CD14-positive monocyte (primary cell): ENCODE data around the gene PPP1R12B. TPM values are rescaled to one million over a fixed set of nuclear protein-coding genes. Genes with fewer than 3 reads are reported as not detected.
"Not testable (repeated sequence)": the region's sequence is repeated elsewhere in the genome, so short reads cannot be mapped to it uniquely, and the experiment has no call there.

Experiments
- DNase-seq, 3 donors: peaks; one replicate each; pipeline ENCODE4 v3.0.0-alpha.2; 2011 to 2022
- H2AFZ ChIP-seq: 2 replicates; pipeline ENCODE4 v1.6.0; 2012; ENCODE audit warnings: mild to moderate bottlenecking, low read depth, low read length, inconsistent platforms; ENCODE audit not compliant: insufficient read depth, poor library complexity, severe bottlenecking
- H3K27ac ChIP-seq, 2 donors: 1 replicate in 1 of 2; 2 replicates in 1 of 2; pipeline ENCODE4 v1.5.1; 2012 to 2013; ENCODE audit warnings: low read length in 2 of 2, control low read depth in 1 of 2, inconsistent platforms in 1 of 2, low read depth in 1 of 2, mild to moderate bottlenecking in 1 of 2
- H3K27me3 ChIP-seq, 2 donors: one replicate each; pipeline versions ENCODE4 v1.6.0 to v1.6.1; 2011 to 2013; ENCODE audit warnings: low read length in 2 of 2; ENCODE audit not compliant: control insufficient read depth in 2 of 2, insufficient read depth in 2 of 2
- H3K36me3 ChIP-seq, 2 donors: replicated peaks in 1 of 2; 1 replicate in 1 of 2; 2 replicates in 1 of 2; pipeline versions ENCODE4 v1.5.1 to v1.6.1; 2012 to 2013; ENCODE audit warnings: low read length in 2 of 2, control low read depth in 1 of 2, inconsistent platforms in 1 of 2, mild to moderate bottlenecking in 1 of 2; ENCODE audit not compliant: insufficient read depth in 2 of 2, control insufficient read depth in 1 of 2
- H3K4me1 ChIP-seq, 2 donors: 1 replicate in 1 of 2; 2 replicates in 1 of 2; pipeline versions ENCODE4 v1.5.1 to v1.6.1; 2012 to 2013; ENCODE audit warnings: low read length in 2 of 2, control low read depth in 1 of 2, inconsistent platforms in 1 of 2, mild to moderate bottlenecking in 1 of 2, moderate library complexity in 1 of 2; ENCODE audit not compliant: insufficient read depth in 2 of 2, control insufficient read depth in 1 of 2
- H3K4me2 ChIP-seq: replicated peaks from 2 replicates; pipeline ENCODE3; 2012; ENCODE audit warnings: low read length, moderate library complexity, mild to moderate bottlenecking; ENCODE audit not compliant: poor library complexity, severe bottlenecking; ENCODE audit errors: extremely low read depth
- H3K4me3 ChIP-seq, 3 experiments: fragments of 200-600 bp in 1 of 3; sonication (generic) in 1 of 3; replicated peaks in 1 of 3; 1 replicate in 2 of 3; 2 replicates in 1 of 3; pipeline ENCODE4 v1.5.1; 2011 to 2013; ENCODE audit warnings: low read length in 3 of 3, mild to moderate bottlenecking in 3 of 3, control low read depth in 2 of 3, low read depth in 2 of 3, inconsistent platforms in 1 of 3, moderate library complexity in 1 of 3
- H3K79me2 ChIP-seq: 2 replicates; pipeline ENCODE4 v1.6.0; 2012; ENCODE audit warnings: mild to moderate bottlenecking, control low read depth, inconsistent platforms, low read length, moderate library complexity; ENCODE audit not compliant: insufficient read depth
- H3K9ac ChIP-seq: 2 replicates; pipeline ENCODE4 v1.6.0; 2017; ENCODE audit warnings: low read length, mild to moderate bottlenecking; ENCODE audit not compliant: insufficient read depth, poor library complexity, severe bottlenecking
- H3K9me3 ChIP-seq, 2 donors: replicated peaks in 1 of 2; 1 replicate in 1 of 2; 2 replicates in 1 of 2; pipeline versions ENCODE4 v1.5.1 to v1.6.1; 2012 to 2013; ENCODE audit warnings: low read length in 2 of 2, control low read depth in 1 of 2; ENCODE audit not compliant: control insufficient read depth in 1 of 2, insufficient read depth in 1 of 2
- H4K20me1 ChIP-seq: 2 replicates; pipeline ENCODE4 v1.6.0; 2012; ENCODE audit warnings: mild to moderate bottlenecking, low read length, control low read depth, moderate library complexity; ENCODE audit not compliant: insufficient read depth
- H3K27ac Mint-ChIP-seq, 7 donors: one replicate each; pipeline ENCODE4 v1.8.0; 2020; ENCODE audit warnings: mild to moderate bottlenecking in 7 of 7, mixed read lengths in 7 of 7, moderate library complexity in 6 of 7, inconsistent platforms in 2 of 7
- H3K27me3 Mint-ChIP-seq, 3 donors: one replicate each; pipeline ENCODE4 v1.8.0; 2021 to 2022; ENCODE audit warnings: low read depth in 3 of 3, mild to moderate bottlenecking in 3 of 3, mixed read lengths in 3 of 3, moderate library complexity in 3 of 3, inconsistent platforms in 1 of 3
- H3K36me3 Mint-ChIP-seq, 2 donors: one replicate each; pipeline ENCODE4 v1.8.0; 2020; ENCODE audit warnings: mixed read lengths in 2 of 2, inconsistent platforms in 1 of 2, mild to moderate bottlenecking in 1 of 2
- H3K4me1 Mint-ChIP-seq: one replicate; pipeline ENCODE4 v1.8.0; 2020; ENCODE audit warnings: mild to moderate bottlenecking, mixed read lengths
- H3K4me3 Mint-ChIP-seq, 2 donors: one replicate each; pipeline ENCODE4 v1.8.0; 2020; ENCODE audit warnings: mild to moderate bottlenecking in 2 of 2, mixed read lengths in 2 of 2, moderate library complexity in 1 of 2
- H3K9me3 Mint-ChIP-seq, 7 donors: one replicate each; pipeline ENCODE4 v1.8.0; 2020 to 2022; ENCODE audit warnings: mixed read lengths in 7 of 7, mild to moderate bottlenecking in 6 of 7, moderate library complexity in 6 of 7, inconsistent platforms in 2 of 7
- CTCF ChIP-seq: fragments of 200-600 bp; IDR thresholded peaks from one replicate; pipeline ENCODE4 v1.8.0; 2022; ENCODE audit warnings: antibody characterized with exemption, mild to moderate bottlenecking
- WGBS: methylation state at CpG from one replicate; pipeline ENCODE4 v1.1.5; 2013; ENCODE audit warnings: missing lambda C conversion rate; ENCODE audit not compliant: insufficient coverage; 5-methylcytosine and 5-hydroxymethylcytosine counted together
- intact Hi-C, 2 donors: fragments of 100-400 bp; cut with micrococcal nuclease; formaldehyde crosslinking; loops; one replicate each; pipeline versions ENCODE4 v1.15.0 to v1.15.1; 2023
- polyA plus RNA-seq, 3 donors: library from polyadenylated mRNA; depleted of rRNA in 1 of 3; unstranded in 2 of 3; stranded (reverse) in 1 of 3; fragments of 300-500 nt in 2 of 3; fragments of >200 nt in 1 of 3; fragmentation: Illumina TruSeq in 2 of 3; gene quantifications; 1 replicate in 2 of 3; 2 replicates in 1 of 3; pipeline ENCODE4 v1.2.3, GENCODE V29; 2012 to 2021

PPP1R12B gene
- polyA plus RNA-seq, 3 donors: 1.3 to 12.2 (median 1.7) TPM

GRCh38 chr1:202374099-202374498 lies 25.6 kb downstream of the PPP1R12B start:
- Mint-ChIP-seq H3K4me3 (no peak overlapping the region), H3K4me1 (peaks cover 28% of the 10 kb centered on the region), H3K36me3 (peaks cover 2 to 15% of the 10 kb centered on the region in 2 donors), H3K27me3 (no peaks in the 10 kb centered on the region), H3K9me3 (peaks cover 0 to 3% (median 0%) of the 10 kb centered on the region in 7 donors), H3K27ac (no peak overlapping the region)
- intact Hi-C loops: no loop called here
- Histone ChIP-seq H4K20me1 (peaks cover 42% of the 10 kb centered on the region), H3K27ac (no peak overlapping the region), H3K4me1 (peaks cover 17 to 22% of the 10 kb centered on the region in 2 donors), H3K4me3 (no peak overlapping the region), H3K4me2 (no peak overlapping the region), H3K79me2 (peaks cover 58% of the 10 kb centered on the region), H3K9ac (no peak overlapping the region), H2AFZ (no peak overlapping the region), H3K36me3 (no peaks in the 10 kb centered on the region), H3K9me3 (no peaks in the 10 kb centered on the region), H3K27me3 (no peaks in the 10 kb centered on the region)
- no peak for TF ChIP-seq CTCF
- DNase-seq: no peak

GRCh38 chr1:202375175-202375574 lies 26.7 kb downstream of the PPP1R12B start:
- H3K36me3 ChIP-seq, H3K9me3 ChIP-seq, H3K4me3 Mint-ChIP-seq, H3K4me3 ChIP-seq, DNase-seq, intact Hi-C loops, H3K27ac ChIP-seq, H3K27me3 ChIP-seq, H3K4me2 ChIP-seq, H3K36me3 Mint-ChIP-seq, H3K9ac ChIP-seq, H2AFZ ChIP-seq, H3K27me3 Mint-ChIP-seq, H3K9me3 Mint-ChIP-seq: not testable (repeated sequence)
- H3K27ac Mint-ChIP-seq: peak overlapping the region in 2 of 7 donors; percentile 8 to 17
- Histone ChIP-seq H4K20me1 (peaks cover 47% of the 10 kb centered on the region), H3K4me1 (peaks cover 17 to 22% of the 10 kb centered on the region in 2 donors), H3K79me2 (peaks cover 58% of the 10 kb centered on the region)
- H3K4me1 Mint-ChIP-seq: peaks cover 28% of the 10 kb centered on the region
- 73% methylated on average over 2 of the region's 3 CpGs for WGBS
